Esophagus muscularis mucosa (tissue), 4 donors: ENCODE measurements around the gene PURB. TPM values are rescaled to one million over a fixed set of nuclear protein-coding genes. Genes with fewer than 3 reads are reported as not detected.

Experiments
- DNase-seq: peaks from one replicate; pipeline ENCODE4 v3.0.0-alpha.2; 2017; ENCODE audit errors: extremely low spot score
- H3K27ac ChIP-seq, 4 donors: fragments of 200-600 bp; sonication (generic); replicated peaks in 1 of 4; 1 replicate in 3 of 4; 2 replicates in 1 of 4; pipeline ENCODE4 v1.5.1; 2016 to 2019; ENCODE audit warnings: mild to moderate bottlenecking in 1 of 4
- H3K27me3 ChIP-seq, 4 donors: fragments of 200-600 bp; sonication (generic); one replicate each; pipeline versions ENCODE4 v1.5.1 to v1.6.0; 2016 to 2019
- H3K36me3 ChIP-seq, 4 donors: fragments of 200-600 bp; sonication (generic); one replicate each; pipeline ENCODE4 v1.5.1; 2016 to 2019
- H3K4me1 ChIP-seq, 4 donors: fragments of 200-600 bp; sonication (generic); one replicate each; pipeline ENCODE4 v1.5.1; 2016 to 2019
- H3K4me3 ChIP-seq, 4 donors: fragments of 200-600 bp; sonication (generic); 1 replicate in 2 of 4; 2 replicates in 2 of 4; pipeline ENCODE4 v1.5.1; 2016 to 2019; ENCODE audit warnings: mild to moderate bottlenecking in 4 of 4, moderate library complexity in 1 of 4
- H3K9me3 ChIP-seq, 4 donors: fragments of 200-600 bp; sonication (generic); 1 replicate in 3 of 4; 2 replicates in 1 of 4; pipeline ENCODE4 v1.5.1; 2016 to 2019
- CTCF ChIP-seq, 3 experiments: fragments of 200-600 bp in 2 of 3; fragments of 450-650 bp in 1 of 3; sonication (generic) in 2 of 3; IDR thresholded peaks; one replicate each; pipeline ENCODE4 v1.5.1; 2017 to 2019; ENCODE audit warnings: antibody characterized with exemption in 3 of 3, mild to moderate bottlenecking in 2 of 3, moderate library complexity in 1 of 3
- EP300 ChIP-seq: sonication (generic); formaldehyde crosslinking; IDR thresholded peaks from one replicate; pipeline ENCODE4 v1.6.1; 2017; ENCODE audit warnings: antibody characterized with exemption
- POLR2A ChIP-seq: fragments of 450-650 bp; IDR thresholded peaks from one replicate; pipeline ENCODE4 v1.6.1; 2017; ENCODE audit warnings: antibody characterized with exemption, moderate library complexity, mild to moderate bottlenecking, low read depth
- POLR2AphosphoS5 ChIP-seq, 2 donors: sonication (generic); formaldehyde crosslinking; IDR thresholded peaks; one replicate each; pipeline ENCODE4 v1.6.1; 2017; ENCODE audit warnings: antibody characterized with exemption in 2 of 2
- WGBS: methylation state at CpG from one replicate; pipeline ENCODE4 v1.1.5; 2018; 5-methylcytosine and 5-hydroxymethylcytosine counted together
- intact Hi-C: fragments of 100-400 bp; cut with DNase I; formaldehyde crosslinking; loops from one replicate; pipeline ENCODE4 v1.15.1; 2023
- total RNA-seq, 4 donors: library from RNA; depleted of rRNA; stranded (reverse); fragments of >200 nt; gene quantifications; one replicate each; pipeline versions ENCODE4 v1.1.0 to v1.2.1, GENCODE V29; 2016

The PURB gene
- total RNA-seq, 4 donors from 2014 or later, result 40.9 to 50.2 (median 46.3) TPM

- peak; percentile 99 for DNase-seq
- Histone ChIP-seq H3K27me3 (no peaks in the 10 kb centered on the region), H3K4me1 (peaks cover 0 to 8% (median 4%) of the 10 kb centered on the region in 4 donors), H3K9me3 (no peaks in the 10 kb centered on the region), H3K4me3 (no peak overlapping the region), H3K27ac (no peak overlapping the region), H3K36me3 (no peaks in the 10 kb centered on the region)
- TF ChIP-seq POLR2AphosphoS5 (IDR thresholded peaks at IDR 0.05) (peak in 1 of 2 donors; percentile 55), EP300 (no peak), POLR2A (no peak), CTCF (IDR thresholded peaks at IDR 0.05) (peak; percentile 79 to 91 (median 88))
- WGBS, result 46% methylated on average over 14 of the region's 14 CpGs
- intact Hi-C loops, result loop anchor here (2.0 to 5.0 kb wide), 2 partner anchors 63 to 334 kb away; no protein-coding TSS in a partner anchor
These were observed 36.4 kb upstream of the PURB start for GRCh38 chr7:44921607-44922350.

- Histone ChIP-seq H3K27me3 (no peaks in the 10 kb centered on the region), H3K36me3 (no peaks in the 10 kb centered on the region), H3K9me3 (no peaks in the 10 kb centered on the region), H3K4me1 (peaks cover 0 to 8% (median 4%) of the 10 kb centered on the region in 4 donors), H3K27ac (no peak overlapping the region), H3K4me3 (no peak overlapping the region)
- WGBS, result 78% methylated on average over 3 of the region's 3 CpGs
- no peak for DNase-seq
- intact Hi-C loops, result loop anchor here (2.0 to 5.0 kb wide), 2 partner anchors 61 to 333 kb away; no protein-coding TSS in a partner anchor
- no peak for TF ChIP-seq POLR2A
- no peak for TF ChIP-seq CTCF (IDR thresholded peaks at IDR 0.05)
- no peak for TF ChIP-seq POLR2AphosphoS5 (IDR thresholded peaks at IDR 0.05)
- no peak for TF ChIP-seq EP300
These were observed 34.8 kb upstream of the PURB start for GRCh38 chr7:44920119-44920518.

GRCh38 chr7:44918029-44918428, 32.7 kb upstream of the PURB start:
- no peaks in the 10 kb centered on the region for H3K36me3 ChIP-seq
- DNase-seq, result no peak

GRCh38 chr7:44917465-44917864, 32.1 kb upstream of the PURB start:
- TF ChIP-seq POLR2A, result no peak
- TF ChIP-seq CTCF (IDR thresholded peaks at IDR 0.05), result no peak
- TF ChIP-seq EP300, result no peak
- TF ChIP-seq POLR2AphosphoS5 (IDR thresholded peaks at IDR 0.05), result no peak
- Histone ChIP-seq H3K36me3 (no peaks in the 10 kb centered on the region), H3K27ac (no peak overlapping the region), H3K4me3 (no peak overlapping the region), H3K4me1 (peaks cover 0 to 10% (median 5%) of the 10 kb centered on the region in 4 donors), H3K9me3 (no peaks in the 10 kb centered on the region), H3K27me3 (no peaks in the 10 kb centered on the region)
- 88% methylated on average over 2 of the region's 2 CpGs for WGBS
- intact Hi-C loops, result no loop called here
- no peak for DNase-seq

More at GRCh38 chr7:44918029-44918428, 32.7 kb upstream of the PURB start:
- intact Hi-C loops, result no loop called here
- H3K4me3 ChIP-seq, result no peak overlapping the region
- no peaks in the 10 kb centered on the region for H3K9me3 ChIP-seq
- TF ChIP-seq CTCF (IDR thresholded peaks at IDR 0.05) (no peak), POLR2A (no peak), EP300 (no peak), POLR2AphosphoS5 (IDR thresholded peaks at IDR 0.05) (no peak)
- peaks cover 0 to 8% (median 4%) of the 10 kb centered on the region in 4 donors for H3K4me1 ChIP-seq
- H3K27me3 ChIP-seq, result no peaks in the 10 kb centered on the region
- no peak overlapping the region for H3K27ac ChIP-seq
